Activated CD4-positive, alpha-beta T cell treated with anti-CD3 and anti-CD28 coated beads, Interleukin-2, amount 10 ng/mL, durations not matched to agents 7 days and 5 days (primary cell): ENCODE data around the gene PSEN1. TPM values are rescaled to one million over a fixed set of nuclear protein-coding genes. Genes with fewer than 3 reads are reported as not detected.

Experiments
- CTCF ChIA-PET: fragments of 350-600 bp; sonication (Branson Sonifier 250); formaldehyde crosslinking; loops from one replicate; lab custom pipeline; 2021; ENCODE audit warnings: antibody characterized with exemption; lab: Charles Lee
- POLR2A ChIA-PET: fragments of 350-600 bp; sonication (Branson Sonifier 250); formaldehyde crosslinking; loops from one replicate; lab custom pipeline; 2021; ENCODE audit warnings: antibody characterized with exemption; lab: Charles Lee
- DNase-seq: peaks from one replicate; pipeline ENCODE4 v3.0.0-alpha.2; 2020
- H3K27ac Mint-ChIP-seq: one replicate; pipeline ENCODE4 v1.8.0; 2021; ENCODE audit warnings: mild to moderate bottlenecking, moderate library complexity, mixed read lengths
- H3K27me3 Mint-ChIP-seq: one replicate; pipeline ENCODE4 v1.8.0; 2021; ENCODE audit warnings: mixed read lengths
- H3K36me3 Mint-ChIP-seq: one replicate; pipeline ENCODE4 v1.8.0; 2021; ENCODE audit warnings: low read depth, mixed read lengths
- H3K4me1 Mint-ChIP-seq: one replicate; pipeline ENCODE4 v1.8.0; 2021; ENCODE audit warnings: mixed read lengths
- H3K4me3 Mint-ChIP-seq: one replicate; pipeline ENCODE4 v1.8.0; 2021; ENCODE audit warnings: mild to moderate bottlenecking, moderate library complexity, mixed read lengths
- H3K9me3 Mint-ChIP-seq: one replicate; pipeline ENCODE4 v1.8.0; 2021; ENCODE audit warnings: mixed read lengths
- total RNA-seq, 2 experiments: library from RNA; stranded (reverse); gene quantifications; one replicate each; pipeline ENCODE4 v1.2.3, GENCODE V29; 2021

The PSEN1 gene
- total RNA-seq: 10 to 100 TPM; 41.9 to 44.3 TPM

GRCh38 chr14:73136387-73137225 is at the start of gene PSEN1:
Gene PSEN1 (plus strand): TSS chr14:73136507. CDS start chr14:73148020, 11,513 bp downstream.
- peak within 1 kb of the TSS; percentile 100 for H3K27ac Mint-ChIP-seq
- H3K4me1 Mint-ChIP-seq: peaks cover 29% of the 10 kb centered on the region
- H3K36me3 Mint-ChIP-seq: peaks cover 30% of the 10 kb centered on the region
- no peaks in the 10 kb centered on the region for H3K27me3 Mint-ChIP-seq
- peak within 1 kb of the TSS; percentile 80 for H3K4me3 Mint-ChIP-seq
- DNase-seq: peak; percentile 98
- H3K9me3 Mint-ChIP-seq: peaks cover 21% of the 10 kb centered on the region
- ChIA-PET CTCF (interaction anchor here (0.6 to 1.6 kb wide), 8 partner anchors 9 to 330 kb away, joined by 3 to 6 read pairs (median 3); partner anchors contain the start of gene RBM25), POLR2A (interaction anchor here (0.8 to 1.0 kb wide), 2 partner anchors 10 to 322 kb away, joined by 4 to 5 read pairs; partner anchors contain the start of gene NUMB)

GRCh38 chr14:73091044-73091443 is 45.3 kb upstream of the PSEN1 start:
- Mint-ChIP-seq H3K27me3 (no peaks in the 10 kb centered on the region), H3K27ac (no peak overlapping the region), H3K9me3 (no peaks in the 10 kb centered on the region), H3K36me3 (peaks cover 47% of the 10 kb centered on the region), H3K4me1 (peaks cover 2% of the 10 kb centered on the region), H3K4me3 (no peak overlapping the region)
- ChIA-PET CTCF (no interaction called here), POLR2A (no interaction called here)
- DNase-seq: no peak

GRCh38 chr14:73097421-73097820 is 38.9 kb upstream of the PSEN1 start:
- CTCF ChIA-PET: interaction anchor here (0.6 to 1.3 kb wide), 2 partner anchors 10 to 34 kb away, joined by 3 read pairs; no protein-coding TSS in a partner anchor
- no peak overlapping the region for H3K4me3 Mint-ChIP-seq
- peaks cover 34% of the 10 kb centered on the region for H3K36me3 Mint-ChIP-seq
- POLR2A ChIA-PET: no interaction called here
- H3K9me3 Mint-ChIP-seq: no peaks in the 10 kb centered on the region
- no peaks in the 10 kb centered on the region for H3K27me3 Mint-ChIP-seq
- no peak for DNase-seq
- H3K27ac Mint-ChIP-seq: peak overlapping the region; percentile 17
- H3K4me1 Mint-ChIP-seq: no peaks in the 10 kb centered on the region

- ChIA-PET CTCF (no interaction called here), POLR2A (no interaction called here)
- Mint-ChIP-seq H3K36me3 (peaks cover 51% of the 10 kb centered on the region), H3K27ac (no peak overlapping the region), H3K27me3 (no peaks in the 10 kb centered on the region), H3K9me3 (no peaks in the 10 kb centered on the region), H3K4me1 (no peaks in the 10 kb centered on the region), H3K4me3 (no peak overlapping the region)
- no peak for DNase-seq
Measured at GRCh38 chr14:73100334-73100733, 36.0 kb upstream of the PSEN1 start.

- H3K9me3 Mint-ChIP-seq: no peaks in the 10 kb centered on the region
- no peak overlapping the region for H3K4me3 Mint-ChIP-seq
- ChIA-PET CTCF (no interaction called here), POLR2A (no interaction called here)
- no peak overlapping the region for H3K27ac Mint-ChIP-seq
- no peaks in the 10 kb centered on the region for H3K4me1 Mint-ChIP-seq
- no peak for DNase-seq
- peaks cover 60% of the 10 kb centered on the region for H3K36me3 Mint-ChIP-seq
- no peaks in the 10 kb centered on the region for H3K27me3 Mint-ChIP-seq
Measured at GRCh38 chr14:73102806-73103497, 33.4 kb upstream of the PSEN1 start.

- no peak overlapping the region for H3K27ac Mint-ChIP-seq
- POLR2A ChIA-PET: no interaction called here
- H3K36me3 Mint-ChIP-seq: peaks cover 59% of the 10 kb centered on the region
- H3K27me3 Mint-ChIP-seq: no peaks in the 10 kb centered on the region
- CTCF ChIA-PET: interaction anchor here (0.6 kb wide), 1 partner anchor 37 kb away, joined by 9 read pairs; no protein-coding TSS in a partner anchor
- no peaks in the 10 kb centered on the region for H3K4me1 Mint-ChIP-seq
- H3K9me3 Mint-ChIP-seq: no peaks in the 10 kb centered on the region
- H3K4me3 Mint-ChIP-seq: no peak overlapping the region
- no peak for DNase-seq
Measured at GRCh38 chr14:73105050-73105449, 31.3 kb upstream of the PSEN1 start.

- H3K9me3 Mint-ChIP-seq: no peaks in the 10 kb centered on the region
- CTCF ChIA-PET: interaction anchor here (0.5 kb wide), 1 partner anchor 80 kb away, joined by 3 read pairs; no protein-coding TSS in a partner anchor
- DNase-seq: no peak
- no peak overlapping the region for H3K4me3 Mint-ChIP-seq
- H3K4me1 Mint-ChIP-seq: no peaks in the 10 kb centered on the region
- H3K27ac Mint-ChIP-seq: no peak overlapping the region
- no peaks in the 10 kb centered on the region for H3K27me3 Mint-ChIP-seq
- POLR2A ChIA-PET: no interaction called here
- H3K36me3 Mint-ChIP-seq: peaks cover 58% of the 10 kb centered on the region
Measured at GRCh38 chr14:73105727-73106126, 30.6 kb upstream of the PSEN1 start.

- H3K27ac Mint-ChIP-seq: peak overlapping the region; percentile 20
- CTCF ChIA-PET: interaction anchor here (0.6 to 1.1 kb wide), 2 partner anchors 10 to 35 kb away, joined by 3 to 6 read pairs; no protein-coding TSS in a partner anchor
- H3K36me3 Mint-ChIP-seq: peaks cover 47% of the 10 kb centered on the region
- no peaks in the 10 kb centered on the region for H3K9me3 Mint-ChIP-seq
- POLR2A ChIA-PET: no interaction called here
- no peaks in the 10 kb centered on the region for H3K27me3 Mint-ChIP-seq
- no peak overlapping the region for H3K4me3 Mint-ChIP-seq
- no peaks in the 10 kb centered on the region for H3K4me1 Mint-ChIP-seq
- no peak for DNase-seq
Measured at GRCh38 chr14:73116079-73116665, 20.1 kb upstream of the PSEN1 start.

- Mint-ChIP-seq H3K4me1 (peaks cover 3% of the 10 kb centered on the region), H3K4me3 (no peak overlapping the region), H3K9me3 (no peaks in the 10 kb centered on the region), H3K27me3 (no peaks in the 10 kb centered on the region), H3K27ac (no peak overlapping the region), H3K36me3 (peaks cover 42% of the 10 kb centered on the region)
- ChIA-PET CTCF (interaction anchor here (1.9 kb wide), 1 partner anchor 12 kb away, joined by 6 read pairs; the partner anchor contains the start of gene PSEN1), POLR2A (no interaction called here)
- no peak for DNase-seq
Measured at GRCh38 chr14:73124180-73124894, 12.0 kb upstream of the PSEN1 start.

- Mint-ChIP-seq H3K36me3 (peaks cover 34% of the 10 kb centered on the region), H3K9me3 (no peaks in the 10 kb centered on the region), H3K4me3 (no peak overlapping the region), H3K27me3 (no peaks in the 10 kb centered on the region), H3K27ac (no peak overlapping the region), H3K4me1 (peaks cover 3% of the 10 kb centered on the region)
- CTCF ChIA-PET: interaction anchor here (1.2 to 1.6 kb wide), 2 partner anchors 9 to 29 kb away, joined by 3 to 6 read pairs; no protein-coding TSS in a partner anchor
- POLR2A ChIA-PET: no interaction called here
- no peak for DNase-seq
Measured at GRCh38 chr14:73125169-73125588, 11.1 kb upstream of the PSEN1 start.

GRCh38 chr14:73125746-73126145 is 10.6 kb upstream of the PSEN1 start:
- no peak overlapping the region for H3K27ac Mint-ChIP-seq
- DNase-seq: no peak
- H3K9me3 Mint-ChIP-seq: no peaks in the 10 kb centered on the region
- H3K4me3 Mint-ChIP-seq: no peak overlapping the region
- POLR2A ChIA-PET: interaction anchor here (2.0 kb wide), 1 partner anchor 10 kb away, joined by 5 read pairs; the partner anchor contains the start of gene PSEN1
- no peaks in the 10 kb centered on the region for H3K27me3 Mint-ChIP-seq
- H3K4me1 Mint-ChIP-seq: peaks cover 3% of the 10 kb centered on the region
- CTCF ChIA-PET: interaction anchor here (1.2 to 1.6 kb wide), 2 partner anchors 9 to 28 kb away, joined by 3 to 6 read pairs; no protein-coding TSS in a partner anchor
- H3K36me3 Mint-ChIP-seq: peaks cover 31% of the 10 kb centered on the region

GRCh38 chr14:73133795-73134194 is 2.5 kb upstream of the PSEN1 start:
- Mint-ChIP-seq H3K4me3 (no peak overlapping the region), H3K27me3 (no peaks in the 10 kb centered on the region), H3K36me3 (peaks cover 24% of the 10 kb centered on the region), H3K4me1 (peaks cover 20% of the 10 kb centered on the region), H3K27ac (no peak overlapping the region), H3K9me3 (peaks cover 21% of the 10 kb centered on the region)
- POLR2A ChIA-PET: no interaction called here
- no peak for DNase-seq
- CTCF ChIA-PET: interaction anchor here (0.6 kb wide), 1 partner anchor 145 kb away, joined by 3 read pairs; no protein-coding TSS in a partner anchor
